ENCODE measurements around the gene QKI.
A peak's percentile ranks its signal among the peaks of the same experiment; 100 is the strongest.

QKI gene

GRCh38 chr6:163392533-163392932 is 22.0 kb upstream of the QKI start:
- no peak for DNase-seq

- no peak for DNase-seq
These were observed 20.6 kb upstream of the QKI start for GRCh38 chr6:163393923-163394322.

GRCh38 chr6:163394659-163395058 is 19.9 kb upstream of the QKI start:
- DNase-seq = no peak

GRCh38 chr6:163395122-163395830 is 19.2 kb upstream of the QKI start:
- DNase-seq = no peak

- no peak for DNase-seq
These were observed 18.7 kb upstream of the QKI start for GRCh38 chr6:163395831-163396185.

- no peak for DNase-seq
These were observed 17.2 kb upstream of the QKI start for GRCh38 chr6:163397326-163397725.

- no peak for DNase-seq
These were observed 16.4 kb upstream of the QKI start for GRCh38 chr6:163398115-163398514.

GRCh38 chr6:163398815-163399214 is 15.7 kb upstream of the QKI start:
- no peak for DNase-seq

GRCh38 chr6:163400509-163400908 is 14.0 kb upstream of the QKI start:
- DNase-seq = no peak

- no peak for DNase-seq
These were observed 13.3 kb upstream of the QKI start for GRCh38 chr6:163401039-163401885.

GRCh38 chr6:163402616-163403015 is 11.9 kb upstream of the QKI start:
- no peak for DNase-seq

- DNase-seq = no peak
These were observed 9.7 kb upstream of the QKI start for GRCh38 chr6:163404825-163405265.

- no peak for DNase-seq
These were observed 8.9 kb upstream of the QKI start for GRCh38 chr6:163405412-163406309.

GRCh38 chr6:163406366-163406765 is 8.2 kb upstream of the QKI start:
- DNase-seq = no peak

- no peak for DNase-seq
These were observed 7.7 kb upstream of the QKI start for GRCh38 chr6:163406830-163407229.

GRCh38 chr6:163408352-163408991 is 6.0 kb upstream of the QKI start:
- DNase-seq = no peak

- no peak for DNase-seq
These were observed 4.8 kb upstream of the QKI start for GRCh38 chr6:163409712-163410111.

- DNase-seq = no peak
These were observed 2.2 kb upstream of the QKI start for GRCh38 chr6:163412341-163412740.

- no peak for DNase-seq
These were observed 1.6 kb upstream of the QKI start for GRCh38 chr6:163412801-163413344.

- DNase-seq = peak; percentile 36
These were observed 987 bp upstream of the QKI start for GRCh38 chr6:163413345-163414116.

- peak; percentile 24 for DNase-seq
These were observed 565 bp downstream of the QKI start for GRCh38 chr6:163414946-163415619.

Measured in NK-92 treated with Interleukin-12 subunit alpha and Interleukin-12 subunit beta, amount 100 ng/mL, for 24 hours (cell line).